ENCODE results near the gene THRB. TPM values are rescaled to one million over a fixed set of nuclear protein-coding genes. Genes with fewer than 3 reads are reported as not detected.

THRB gene
- total RNA-seq, 2 donors from 2014 or later: 0.24 to 0.26 TPM

- no peaks in the 10 kb centered on the region for H3K4me1 Mint-ChIP-seq
- Histone ChIP-seq H3K36me3 (ENCODE audit: control insufficient read depth, insufficient read depth, low read length) (no peaks in the 10 kb centered on the region), H3K9ac (ENCODE audit: extremely low read depth, low read length, poor library complexity, severe bottlenecking) (no peak overlapping the region), H3K9me3 (ENCODE audit: control insufficient read depth, low read length) (no peaks in the 10 kb centered on the region), H3K27me3 (ENCODE audit: control insufficient read depth, insufficient read depth, low read length, poor library complexity, severe bottlenecking) (peaks cover 62% of the 10 kb centered on the region), H3K4me1 (ENCODE audit: control insufficient read depth, insufficient read depth, low read length) (no peaks in the 10 kb centered on the region), H3K4me3 (ENCODE audit: low read length) (no peak overlapping the region), H3K27ac (ENCODE audit: low read depth, low read length) (no peak overlapping the region)
- 88 to 100% methylated on average over 1 of the region's 1 CpG for WGBS, 2 experiments (ENCODE audit: insufficient coverage in 1 of 2, insufficient read length in 1 of 2)
- H3K27me3 Mint-ChIP-seq (ENCODE audit: insufficient read depth): peaks cover 57% of the 10 kb centered on the region
- no peak overlapping the region for H3K4me3 Mint-ChIP-seq
- no peak overlapping the region for H3K27ac Mint-ChIP-seq
- no peak for TF ChIP-seq CTCF (conservative IDR thresholded peaks at IDR 0.05)
- H3K36me3 Mint-ChIP-seq (ENCODE audit: low read depth): no peaks in the 10 kb centered on the region
- no peaks in the 10 kb centered on the region for H3K9me3 Mint-ChIP-seq
- no peak for DNase-seq
Observed at GRCh38 chr3:24117508-24117907, 377.1 kb downstream of the THRB start.

- peaks cover 96% of the 10 kb centered on the region for H3K27me3 ChIP-seq (ENCODE audit: control insufficient read depth, insufficient read depth, low read length, poor library complexity, severe bottlenecking)
- H3K9ac ChIP-seq (ENCODE audit: extremely low read depth, low read length, poor library complexity, severe bottlenecking): no peak overlapping the region
- H3K4me3 ChIP-seq (ENCODE audit: low read length): no peak overlapping the region
- no peak overlapping the region for H3K27ac ChIP-seq (ENCODE audit: low read depth, low read length)
- Mint-ChIP-seq H3K27ac (no peak overlapping the region), H3K36me3 (ENCODE audit: low read depth) (no peaks in the 10 kb centered on the region), H3K9me3 (no peaks in the 10 kb centered on the region), H3K27me3 (ENCODE audit: insufficient read depth) (peaks cover 90% of the 10 kb centered on the region), H3K4me3 (no peak overlapping the region), H3K4me1 (no peaks in the 10 kb centered on the region)
- 88 to 96% methylated on average over 1 of the region's 1 CpG for WGBS, 2 experiments (ENCODE audit: insufficient coverage in 1 of 2, insufficient read length in 1 of 2)
- no peaks in the 10 kb centered on the region for H3K9me3 ChIP-seq (ENCODE audit: control insufficient read depth, low read length)
- H3K36me3 ChIP-seq (ENCODE audit: control insufficient read depth, insufficient read depth, low read length): no peaks in the 10 kb centered on the region
- no peaks in the 10 kb centered on the region for H3K4me1 ChIP-seq (ENCODE audit: control insufficient read depth, insufficient read depth, low read length)
- DNase-seq: no peak
- no peak for TF ChIP-seq CTCF (conservative IDR thresholded peaks at IDR 0.05)
Observed at GRCh38 chr3:24111711-24112110, 382.9 kb downstream of the THRB start.

GRCh38 chr3:24110051-24110450 is 384.6 kb downstream of the THRB start:
- DNase-seq: no peak
- Mint-ChIP-seq H3K27me3 (ENCODE audit: insufficient read depth) (peaks cover 95% of the 10 kb centered on the region), H3K36me3 (ENCODE audit: low read depth) (no peaks in the 10 kb centered on the region), H3K27ac (no peak overlapping the region), H3K4me3 (no peak overlapping the region), H3K9me3 (no peaks in the 10 kb centered on the region), H3K4me1 (no peaks in the 10 kb centered on the region)
- Histone ChIP-seq H3K27ac (ENCODE audit: low read depth, low read length) (no peak overlapping the region), H3K4me1 (ENCODE audit: control insufficient read depth, insufficient read depth, low read length) (no peaks in the 10 kb centered on the region), H3K27me3 (ENCODE audit: control insufficient read depth, insufficient read depth, low read length, poor library complexity, severe bottlenecking) (peaks cover 98% of the 10 kb centered on the region), H3K4me3 (ENCODE audit: low read length) (no peak overlapping the region), H3K9me3 (ENCODE audit: control insufficient read depth, low read length) (no peaks in the 10 kb centered on the region), H3K36me3 (ENCODE audit: control insufficient read depth, insufficient read depth, low read length) (no peaks in the 10 kb centered on the region), H3K9ac (ENCODE audit: extremely low read depth, low read length, poor library complexity, severe bottlenecking) (no peak overlapping the region)
- no peak for TF ChIP-seq CTCF (conservative IDR thresholded peaks at IDR 0.05)
- 90 to 100% methylated on average over 1 of the region's 1 CpG for WGBS, 2 experiments (ENCODE audit: insufficient coverage in 1 of 2, insufficient read length in 1 of 2)
